Body of pancreas (tissue), 4 donors: Measurements from ENCODE around the gene C5orf15.

ENCODE experiments used
- POLR2A ChIP-seq, 3 donors: fragments of 450-650 bp; IDR thresholded peaks; one replicate each; pipeline ENCODE4 v1.6.1; 2016; ENCODE audit warnings: antibody characterized with exemption in 3 of 3, mild to moderate bottlenecking in 2 of 3
- TF ChIP-seq, protein P1 (sequence below), 7 experiments: fragments of 450-650 bp in 4 of 7; fragments of 200-600 bp in 3 of 7; sonication (generic) in 3 of 7; IDR thresholded peaks; one replicate each; pipeline ENCODE4 v1.5.1; 2016 to 2019; ENCODE audit warnings: antibody characterized with exemption in 7 of 7

DNA sequence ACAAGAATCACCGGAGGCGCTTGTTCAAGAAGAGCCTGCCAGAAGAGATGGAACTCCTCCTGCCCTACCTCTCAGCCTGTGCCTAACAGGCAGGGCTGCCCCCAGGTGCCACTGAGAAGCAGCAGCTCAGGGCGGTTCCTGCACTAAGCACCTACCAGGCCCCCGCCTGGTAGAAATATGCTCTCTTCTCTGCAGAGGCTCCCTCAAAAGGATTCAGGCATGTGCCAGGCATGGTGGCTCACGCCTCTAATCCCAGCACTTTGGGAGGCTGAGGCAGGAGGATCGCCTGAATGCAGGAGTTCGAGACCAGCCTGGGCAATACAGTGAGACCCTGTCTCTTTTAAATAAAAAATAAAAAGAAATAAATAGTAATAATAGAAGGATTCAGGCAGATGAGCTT is 30.4 kb upstream of the C5orf15 start:
- TF ChIP-seq, protein P1, sequence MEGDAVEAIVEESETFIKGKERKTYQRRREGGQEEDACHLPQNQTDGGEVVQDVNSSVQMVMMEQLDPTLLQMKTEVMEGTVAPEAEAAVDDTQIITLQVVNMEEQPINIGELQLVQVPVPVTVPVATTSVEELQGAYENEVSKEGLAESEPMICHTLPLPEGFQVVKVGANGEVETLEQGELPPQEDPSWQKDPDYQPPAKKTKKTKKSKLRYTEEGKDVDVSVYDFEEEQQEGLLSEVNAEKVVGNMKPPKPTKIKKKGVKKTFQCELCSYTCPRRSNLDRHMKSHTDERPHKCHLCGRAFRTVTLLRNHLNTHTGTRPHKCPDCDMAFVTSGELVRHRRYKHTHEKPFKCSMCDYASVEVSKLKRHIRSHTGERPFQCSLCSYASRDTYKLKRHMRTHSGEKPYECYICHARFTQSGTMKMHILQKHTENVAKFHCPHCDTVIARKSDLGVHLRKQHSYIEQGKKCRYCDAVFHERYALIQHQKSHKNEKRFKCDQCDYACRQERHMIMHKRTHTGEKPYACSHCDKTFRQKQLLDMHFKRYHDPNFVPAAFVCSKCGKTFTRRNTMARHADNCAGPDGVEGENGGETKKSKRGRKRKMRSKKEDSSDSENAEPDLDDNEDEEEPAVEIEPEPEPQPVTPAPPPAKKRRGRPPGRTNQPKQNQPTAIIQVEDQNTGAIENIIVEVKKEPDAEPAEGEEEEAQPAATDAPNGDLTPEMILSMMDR (IDR thresholded peaks at IDR 0.05), result no peak
- TF ChIP-seq POLR2A (IDR thresholded peaks at IDR 0.05), result no peak
